ENCODE data around the gene SHISA9.

Gene SHISA9

DNA sequence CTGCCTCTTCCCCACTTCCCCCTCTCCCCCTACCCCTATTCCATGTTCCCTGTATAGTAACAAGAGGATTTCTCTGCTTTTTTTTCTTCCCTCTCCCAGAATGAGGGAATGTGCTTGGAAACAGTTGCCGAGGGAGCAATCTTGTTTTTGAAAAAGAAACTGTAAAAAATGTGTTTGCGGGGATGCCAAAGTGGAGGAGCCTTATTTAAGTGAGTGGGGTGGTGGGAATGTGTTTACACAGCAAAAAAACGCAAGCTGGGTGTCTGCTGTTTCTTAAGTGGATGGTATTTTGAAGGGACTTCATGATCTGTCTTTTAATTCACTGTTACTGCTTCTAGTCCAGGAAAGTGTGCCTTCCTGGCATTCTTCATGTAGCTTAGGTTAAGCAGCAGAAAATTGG lies 254.4 kb downstream of the SHISA9 start:
- TF ChIP-seq, protein P1, sequence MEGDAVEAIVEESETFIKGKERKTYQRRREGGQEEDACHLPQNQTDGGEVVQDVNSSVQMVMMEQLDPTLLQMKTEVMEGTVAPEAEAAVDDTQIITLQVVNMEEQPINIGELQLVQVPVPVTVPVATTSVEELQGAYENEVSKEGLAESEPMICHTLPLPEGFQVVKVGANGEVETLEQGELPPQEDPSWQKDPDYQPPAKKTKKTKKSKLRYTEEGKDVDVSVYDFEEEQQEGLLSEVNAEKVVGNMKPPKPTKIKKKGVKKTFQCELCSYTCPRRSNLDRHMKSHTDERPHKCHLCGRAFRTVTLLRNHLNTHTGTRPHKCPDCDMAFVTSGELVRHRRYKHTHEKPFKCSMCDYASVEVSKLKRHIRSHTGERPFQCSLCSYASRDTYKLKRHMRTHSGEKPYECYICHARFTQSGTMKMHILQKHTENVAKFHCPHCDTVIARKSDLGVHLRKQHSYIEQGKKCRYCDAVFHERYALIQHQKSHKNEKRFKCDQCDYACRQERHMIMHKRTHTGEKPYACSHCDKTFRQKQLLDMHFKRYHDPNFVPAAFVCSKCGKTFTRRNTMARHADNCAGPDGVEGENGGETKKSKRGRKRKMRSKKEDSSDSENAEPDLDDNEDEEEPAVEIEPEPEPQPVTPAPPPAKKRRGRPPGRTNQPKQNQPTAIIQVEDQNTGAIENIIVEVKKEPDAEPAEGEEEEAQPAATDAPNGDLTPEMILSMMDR (IDR thresholded peaks at IDR 0.05; ENCODE audit: insufficient read depth, low read length, poor library complexity, severe bottlenecking): no peak
- Histone ChIP-seq H3K27me3 (replicated peaks; ENCODE audit: control insufficient read depth, insufficient read depth, low read length) (no peaks in the 10 kb centered on the region; the same call in 1 of the 2 replicates), H3K36me3 (ENCODE audit: control insufficient read depth, insufficient read depth, low read length) (no peaks in the 10 kb centered on the region), H3K4me3 (replicated peaks; ENCODE audit: low read depth, low read length) (no peak overlapping the region)
- DNase-seq (ENCODE audit: extremely low read depth, insufficient read length): no peak

DNA sequence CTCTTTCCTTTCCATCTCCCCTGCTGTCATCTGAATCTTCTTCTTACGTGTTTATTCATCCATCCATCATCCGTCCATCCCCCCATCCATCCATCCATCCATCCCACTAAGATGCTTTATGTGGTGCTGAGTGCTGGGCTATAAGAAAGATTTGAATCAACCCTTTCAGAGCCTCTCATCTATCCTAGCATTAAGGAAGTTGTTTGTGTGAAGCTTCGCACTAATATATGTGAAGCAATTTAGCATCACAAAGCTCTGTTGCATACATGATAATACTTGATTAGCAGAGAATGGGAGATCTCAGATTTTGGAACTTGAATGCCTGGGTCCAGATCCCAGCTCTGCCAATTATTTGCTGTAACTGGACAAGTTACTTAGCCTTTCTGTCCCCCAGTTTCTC lies 255.7 kb downstream of the SHISA9 start:
- DNase-seq (ENCODE audit: extremely low read depth, insufficient read length): no peak
- Histone ChIP-seq H3K27me3 (replicated peaks; ENCODE audit: control insufficient read depth, insufficient read depth, low read length) (no peaks in the 10 kb centered on the region; the same call in 1 of the 2 replicates), H3K36me3 (ENCODE audit: control insufficient read depth, insufficient read depth, low read length) (no peaks in the 10 kb centered on the region), H3K4me3 (replicated peaks; ENCODE audit: low read depth, low read length) (no peak overlapping the region)
- TF ChIP-seq, protein P1 (IDR thresholded peaks at IDR 0.05; ENCODE audit: insufficient read depth, low read length, poor library complexity, severe bottlenecking): no peak

DNA sequence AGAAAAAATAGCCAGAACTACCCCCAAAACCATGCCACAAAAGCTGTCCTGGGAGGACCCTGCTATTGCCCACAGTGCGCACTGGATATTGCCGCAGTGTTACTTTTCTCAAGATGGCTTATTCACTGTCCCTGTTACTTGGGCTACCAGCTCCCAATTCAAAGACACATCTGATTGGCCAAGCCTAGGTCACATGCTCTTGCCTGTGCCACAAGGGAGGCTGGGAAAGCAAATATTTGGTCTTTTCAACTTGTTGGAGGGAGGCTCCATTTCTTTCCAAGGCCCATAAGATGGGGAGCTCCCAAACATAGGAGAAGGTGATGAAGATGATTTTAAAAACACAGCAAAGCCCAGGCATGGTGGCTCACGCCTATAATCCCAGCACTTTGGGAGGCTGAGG lies 257.0 kb downstream of the SHISA9 start:
- TF ChIP-seq, protein P1 (IDR thresholded peaks at IDR 0.05; ENCODE audit: insufficient read depth, low read length, poor library complexity, severe bottlenecking): no peak
- H3K36me3 ChIP-seq (ENCODE audit: control insufficient read depth, insufficient read depth, low read length): no peaks in the 10 kb centered on the region
- no peak overlapping the region for H3K4me3 ChIP-seq (replicated peaks; ENCODE audit: low read depth, low read length)
- DNase-seq (ENCODE audit: extremely low read depth, insufficient read length): no peak
- H3K27me3 ChIP-seq (replicated peaks; ENCODE audit: control insufficient read depth, insufficient read depth, low read length): no peaks in the 10 kb centered on the region; the same call in 1 of the 2 replicates

DNA sequence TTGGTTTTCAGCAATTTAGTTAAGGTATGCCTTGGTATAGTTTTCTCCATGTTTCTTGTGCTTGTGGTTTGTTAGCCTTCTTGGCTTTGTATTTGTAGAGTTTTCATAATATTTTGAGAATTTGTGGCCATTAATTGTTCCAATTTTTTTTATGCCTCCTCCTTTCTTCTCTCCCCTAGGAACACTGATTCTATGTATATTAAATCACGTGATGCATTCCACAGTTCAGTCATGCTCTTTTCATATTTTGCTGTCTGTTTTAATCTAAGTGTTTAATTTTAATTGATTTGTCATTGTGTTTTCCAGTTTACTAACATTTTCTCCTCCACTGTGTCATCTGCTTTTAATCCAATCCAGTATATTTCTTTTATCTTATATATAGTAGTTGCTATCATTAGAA lies 263.6 kb downstream of the SHISA9 start:
- DNase-seq (ENCODE audit: extremely low read depth, insufficient read length): no peak
- Histone ChIP-seq H3K36me3 (ENCODE audit: control insufficient read depth, insufficient read depth, low read length) (no peaks in the 10 kb centered on the region), H3K27me3 (replicated peaks; ENCODE audit: control insufficient read depth, insufficient read depth, low read length) (no peaks in the 10 kb centered on the region), H3K4me3 (replicated peaks; ENCODE audit: low read depth, low read length) (no peak overlapping the region)
- TF ChIP-seq, protein P1 (IDR thresholded peaks at IDR 0.05; ENCODE audit: insufficient read depth, low read length, poor library complexity, severe bottlenecking): no peak

DNA sequence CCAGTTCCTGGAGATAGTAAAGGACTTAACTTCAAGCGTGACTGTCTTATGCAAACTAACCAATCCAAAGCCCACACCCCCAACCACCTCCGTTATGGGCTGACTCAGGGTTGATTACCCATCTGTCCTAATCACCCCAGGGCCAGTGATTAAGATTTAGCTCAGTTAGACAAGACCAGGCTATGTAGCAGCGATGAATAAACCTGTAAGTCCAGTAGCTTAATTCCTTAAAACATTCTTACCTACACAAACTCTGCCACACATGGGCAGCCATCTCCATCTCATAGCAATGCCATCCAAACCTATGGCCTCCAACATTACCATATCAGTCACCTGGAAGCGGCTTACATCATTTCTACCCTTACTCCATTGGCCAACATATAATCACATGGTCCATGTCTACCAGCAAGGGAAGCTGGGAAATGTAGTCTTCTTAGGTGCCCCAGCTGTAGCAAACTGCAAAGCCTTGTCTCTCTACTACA lies 266.7 kb downstream of the SHISA9 start:
- DNase-seq (ENCODE audit: extremely low read depth, insufficient read length): no peak
- no peak overlapping the region for H3K4me3 ChIP-seq (replicated peaks; ENCODE audit: low read depth, low read length)
- H3K36me3 ChIP-seq (ENCODE audit: control insufficient read depth, insufficient read depth, low read length): no peaks in the 10 kb centered on the region
- H3K27me3 ChIP-seq (replicated peaks; ENCODE audit: control insufficient read depth, insufficient read depth, low read length): no peaks in the 10 kb centered on the region
- TF ChIP-seq, protein P1 (IDR thresholded peaks at IDR 0.05; ENCODE audit: insufficient read depth, low read length, poor library complexity, severe bottlenecking): no peak

DNA sequence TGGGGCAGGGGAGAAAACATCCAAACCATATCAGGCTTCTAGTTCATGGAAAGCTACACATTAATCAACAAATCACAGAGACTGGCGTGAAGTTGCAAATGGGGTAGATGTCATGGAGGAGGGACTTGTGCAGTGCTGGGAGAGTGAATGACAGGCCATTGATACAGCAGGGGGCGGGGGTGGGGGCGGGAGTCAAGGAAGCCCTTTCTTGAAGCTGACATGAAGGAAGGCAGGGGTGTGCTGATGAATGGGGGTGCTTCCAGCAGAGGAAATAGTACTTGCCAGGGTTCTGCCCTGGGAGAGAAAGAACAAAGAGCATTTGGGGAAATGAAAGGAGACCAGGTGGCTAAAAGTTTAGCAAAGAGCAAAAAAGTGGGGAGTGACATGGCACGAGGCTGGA lies 269.9 kb downstream of the SHISA9 start:
- Histone ChIP-seq H3K36me3 (ENCODE audit: control insufficient read depth, insufficient read depth, low read length) (no peaks in the 10 kb centered on the region), H3K4me3 (replicated peaks; ENCODE audit: low read depth, low read length) (no peak overlapping the region), H3K27me3 (replicated peaks; ENCODE audit: control insufficient read depth, insufficient read depth, low read length) (no peaks in the 10 kb centered on the region)
- no peak for DNase-seq (ENCODE audit: extremely low read depth, insufficient read length)
- TF ChIP-seq, protein P1 (IDR thresholded peaks at IDR 0.05; ENCODE audit: insufficient read depth, low read length, poor library complexity, severe bottlenecking): no peak

All from GM06990 (cell line).